ENCODE measurements around the gene SCRN1.

DNA sequence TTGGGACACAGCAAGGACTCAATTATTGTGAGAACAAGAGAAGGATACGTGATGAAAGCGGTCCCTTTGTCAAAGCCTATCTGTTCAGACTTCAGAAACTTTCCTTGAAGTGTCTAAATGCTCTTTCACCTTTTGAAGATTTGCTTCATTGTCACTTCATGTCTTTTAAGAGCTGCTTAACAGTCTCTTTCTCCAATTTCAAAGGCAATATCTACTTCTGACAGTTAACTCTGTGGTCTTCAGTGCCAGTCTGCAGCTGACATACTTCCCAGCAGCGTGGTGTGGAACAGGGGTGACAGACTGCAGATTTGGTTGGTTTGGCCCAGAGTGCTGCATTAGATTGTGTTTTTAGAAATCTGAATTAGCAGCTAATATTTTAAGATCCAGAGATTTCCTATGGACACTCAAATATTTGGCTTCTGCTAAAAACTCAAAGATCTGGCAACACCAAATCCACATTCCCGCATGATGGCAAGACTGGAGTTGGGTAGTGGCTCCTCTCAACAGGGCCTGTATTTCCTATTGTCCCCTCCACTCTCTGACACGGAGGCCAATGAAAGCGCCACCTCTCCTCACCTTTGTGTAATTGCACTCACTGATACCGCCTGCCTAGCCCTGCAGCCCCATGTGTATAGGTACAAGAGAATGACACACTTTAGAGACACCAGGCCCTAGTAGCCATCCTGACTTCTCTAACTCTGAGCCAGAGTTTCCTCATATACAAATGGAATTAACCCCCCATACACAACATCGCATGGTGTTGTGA lies 11.5 kb downstream of the SCRN1 start:
- TF ChIP-seq, protein P1, sequence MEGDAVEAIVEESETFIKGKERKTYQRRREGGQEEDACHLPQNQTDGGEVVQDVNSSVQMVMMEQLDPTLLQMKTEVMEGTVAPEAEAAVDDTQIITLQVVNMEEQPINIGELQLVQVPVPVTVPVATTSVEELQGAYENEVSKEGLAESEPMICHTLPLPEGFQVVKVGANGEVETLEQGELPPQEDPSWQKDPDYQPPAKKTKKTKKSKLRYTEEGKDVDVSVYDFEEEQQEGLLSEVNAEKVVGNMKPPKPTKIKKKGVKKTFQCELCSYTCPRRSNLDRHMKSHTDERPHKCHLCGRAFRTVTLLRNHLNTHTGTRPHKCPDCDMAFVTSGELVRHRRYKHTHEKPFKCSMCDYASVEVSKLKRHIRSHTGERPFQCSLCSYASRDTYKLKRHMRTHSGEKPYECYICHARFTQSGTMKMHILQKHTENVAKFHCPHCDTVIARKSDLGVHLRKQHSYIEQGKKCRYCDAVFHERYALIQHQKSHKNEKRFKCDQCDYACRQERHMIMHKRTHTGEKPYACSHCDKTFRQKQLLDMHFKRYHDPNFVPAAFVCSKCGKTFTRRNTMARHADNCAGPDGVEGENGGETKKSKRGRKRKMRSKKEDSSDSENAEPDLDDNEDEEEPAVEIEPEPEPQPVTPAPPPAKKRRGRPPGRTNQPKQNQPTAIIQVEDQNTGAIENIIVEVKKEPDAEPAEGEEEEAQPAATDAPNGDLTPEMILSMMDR (IDR thresholded peaks at IDR 0.05): no peak
- TF ChIP-seq POLR2AphosphoS5 (IDR thresholded peaks at IDR 0.05): no peak
